WTC11 (cell line): Measurements from ENCODE around the gene FURIN. TPM values are rescaled to one million over a fixed set of nuclear protein-coding genes. Genes with fewer than 3 reads are reported as not detected.

Experiments
- ATAC-seq: fragments of 200-7000 bp; cut with Tn5 transposase; 2 replicates; pipeline ENCODE4 v1.10.0; 2021; ENCODE audit warnings: mild to moderate bottlenecking, moderate library complexity
- CTCF ChIA-PET: fragments of 300-600 bp; sonication (Branson Sonifier 250); formaldehyde crosslinking; loops from one replicate; lab custom pipeline; 2021; ENCODE audit warnings: antibody characterized with exemption; lab: Charles Lee
- POLR2A ChIA-PET: fragments of 350-600 bp; sonication (Branson Sonifier 250); formaldehyde crosslinking; loops from one replicate; lab custom pipeline; 2021; ENCODE audit warnings: antibody characterized with exemption; lab: Charles Lee
- DNase-seq: peaks from one replicate; pipeline ENCODE4 v3.0.0; 2021; ENCODE audit warnings: low spot score
- H3K27ac Mint-ChIP-seq: 2 replicates; pipeline ENCODE4 v1.8.0; 2021; ENCODE audit warnings: mixed read lengths
- H3K27me3 Mint-ChIP-seq: 2 replicates; pipeline ENCODE4 v1.8.0; 2021; ENCODE audit warnings: low read depth, mild to moderate bottlenecking, moderate library complexity, mixed read lengths
- H3K36me3 Mint-ChIP-seq: 2 replicates; pipeline ENCODE4 v1.8.0; 2021; ENCODE audit warnings: mixed read lengths
- H3K4me1 Mint-ChIP-seq: 2 replicates; pipeline ENCODE4 v1.8.0; 2022; ENCODE audit warnings: mixed read lengths
- H3K4me3 Mint-ChIP-seq: 2 replicates; pipeline ENCODE4 v1.8.0; 2021; ENCODE audit warnings: mild to moderate bottlenecking, moderate library complexity, mixed read lengths
- H3K9me3 Mint-ChIP-seq: 2 replicates; pipeline ENCODE4 v1.8.0; 2021; ENCODE audit warnings: mixed read lengths
- AR ChIP-seq: fragments of 250-450 bp; sonication (Bioruptor Pico); IDR thresholded peaks from 2 replicates; pipeline ENCODE4 v1.9.0; 2021; ENCODE audit warnings: mild to moderate bottlenecking
- ARID4B ChIP-seq: sonication (generic); formaldehyde crosslinking; IDR thresholded peaks from 2 replicates; pipeline ENCODE4 v1.8.0; 2023; ENCODE audit warnings: missing genetic modification reagents, mild to moderate bottlenecking, borderline replicate concordance
- CTCF ChIP-seq: fragments of 200-600 bp; IDR thresholded peaks from 2 replicates; pipeline ENCODE4 v1.8.0; 2022; ENCODE audit warnings: antibody characterized with exemption
- ELF4 ChIP-seq: sonication (generic); formaldehyde crosslinking; IDR thresholded peaks from 2 replicates; pipeline ENCODE4 v1.8.1; 2022; ENCODE audit warnings: low read depth, mild to moderate bottlenecking, moderate library complexity, missing genetic modification reagents
- EMX1 ChIP-seq: fragments of 250-450 bp; sonication (Bioruptor Pico); IDR thresholded peaks from 2 replicates; pipeline ENCODE4 v1.8.0; 2021; ENCODE audit warnings: mild to moderate bottlenecking
- ERG ChIP-seq: fragments of 250-450 bp; sonication (Bioruptor Pico); IDR thresholded peaks from 2 replicates; pipeline ENCODE4 v1.8.0; 2021; ENCODE audit warnings: mild to moderate bottlenecking
- FOXJ3 ChIP-seq: sonication (generic); formaldehyde crosslinking; IDR thresholded peaks from 2 replicates; pipeline ENCODE4 v1.9.0; 2021; ENCODE audit warnings: missing genetic modification reagents, mild to moderate bottlenecking, borderline replicate concordance
- GABPB1 ChIP-seq: sonication (generic); formaldehyde crosslinking; IDR thresholded peaks from 2 replicates; pipeline ENCODE4 v1.8.1; 2023; ENCODE audit warnings: mild to moderate bottlenecking, missing genetic modification reagents
- HMGXB4 ChIP-seq: sonication (generic); formaldehyde crosslinking; IDR thresholded peaks from 2 replicates; pipeline ENCODE4 v1.8.1; 2023; ENCODE audit warnings: mild to moderate bottlenecking, moderate library complexity, missing genetic modification reagents
- IRF2 ChIP-seq: sonication (generic); formaldehyde crosslinking; IDR thresholded peaks from 2 replicates; pipeline ENCODE4 v1.8.0; 2022; ENCODE audit warnings: low read depth, missing genetic modification reagents, borderline replicate concordance
- KAT7 ChIP-seq: sonication (generic); formaldehyde crosslinking; IDR thresholded peaks from 2 replicates; pipeline ENCODE4 v1.8.1; 2023; ENCODE audit warnings: missing genetic modification reagents, mild to moderate bottlenecking, borderline replicate concordance
- NFE2L1 ChIP-seq: sonication (generic); formaldehyde crosslinking; IDR thresholded peaks from 2 replicates; pipeline ENCODE4 v1.8.1; 2023; ENCODE audit warnings: missing genetic modification reagents
- NFYB ChIP-seq: sonication (generic); formaldehyde crosslinking; conservative IDR thresholded peaks from 2 replicates; pipeline ENCODE4 v1.8.0; 2022; ENCODE audit warnings: low read depth, missing genetic modification reagents
- OVOL2 ChIP-seq: fragments of 250-450 bp; sonication (Bioruptor Pico); IDR thresholded peaks from 2 replicates; pipeline ENCODE4 v1.9.0; 2021; ENCODE audit warnings: mild to moderate bottlenecking, borderline replicate concordance
- SMAD4 ChIP-seq: sonication (generic); formaldehyde crosslinking; IDR thresholded peaks from 2 replicates; pipeline ENCODE4 v1.8.0; 2022; ENCODE audit warnings: mild to moderate bottlenecking, missing genetic modification reagents
- TEAD1 ChIP-seq: sonication (generic); formaldehyde crosslinking; IDR thresholded peaks from 2 replicates; pipeline ENCODE4 v1.8.0; 2022; ENCODE audit warnings: mild to moderate bottlenecking, missing genetic modification reagents
- ZNF219 ChIP-seq: sonication (generic); formaldehyde crosslinking; IDR thresholded peaks from 2 replicates; pipeline ENCODE4 v1.8.0; 2023; ENCODE audit warnings: missing genetic modification reagents, mild to moderate bottlenecking, borderline replicate concordance
- ZNF532 ChIP-seq: fragments of 250-450 bp; sonication (Bioruptor Pico); IDR thresholded peaks from 2 replicates; pipeline ENCODE4 v1.9.0; 2021; ENCODE audit warnings: mild to moderate bottlenecking, borderline replicate concordance
- ZNF671 ChIP-seq: fragments of 250-450 bp; sonication (Bioruptor Pico); IDR thresholded peaks from 2 replicates; pipeline ENCODE4 v1.8.0; 2021; ENCODE audit warnings: mild to moderate bottlenecking
- total RNA-seq: library from RNA; stranded (reverse); gene quantifications from 3 replicates; pipeline ENCODE4 v1.2.3, GENCODE V29; 2021

FURIN gene
- total RNA-seq, 1 experiment from 2014 or later = 46.3 TPM

GRCh38 chr15:90891346-90891949 lies 23.1 kb downstream of the FURIN start:
- ATAC-seq (no peak), DNase-seq (no peak)
- CTCF ChIA-PET = interaction anchor here (1.8 to 3.6 kb wide), 3 partner anchors 11 to 243 kb away, joined by 5 to 21 read pairs (median 11); partner anchors contain the start of genes HDDC3 and MAN2A2
- Mint-ChIP-seq H3K27ac (no peak overlapping the region), H3K4me3 (no peak overlapping the region), H3K27me3 (no peaks in the 10 kb centered on the region), H3K36me3 (no peaks in the 10 kb centered on the region), H3K4me1 (no peaks in the 10 kb centered on the region), H3K9me3 (no peaks in the 10 kb centered on the region)
- POLR2A ChIA-PET = no interaction called here
- TF ChIP-seq TEAD1 (CRISPR knock-in tag) (no peak), AR (CRISPR knock-in tag) (no peak), SMAD4 (no peak), ZNF671 (no peak), FOXJ3 (CRISPR knock-in tag) (no peak), ERG (CRISPR knock-in tag) (no peak), CTCF (no peak), NFE2L1 (CRISPR knock-in tag) (no peak), OVOL2 (CRISPR knock-in tag) (no peak), GABPB1 (CRISPR knock-in tag) (no peak), KAT7 (CRISPR knock-in tag) (no peak), NFYB (CRISPR knock-in tag) (no peak), ZNF532 (CRISPR knock-in tag) (no peak), ZNF219 (CRISPR knock-in tag) (no peak), HMGXB4 (CRISPR knock-in tag) (no peak), IRF2 (CRISPR knock-in tag) (no peak), EMX1 (CRISPR knock-in tag) (no peak), ARID4B (CRISPR knock-in tag) (no peak), ELF4 (no peak)
